Esophagus muscularis mucosa (tissue), 4 donors: ENCODE data around the gene RILPL1. TPM values are rescaled to one million over a fixed set of nuclear protein-coding genes. Genes with fewer than 3 reads are reported as not detected.

ENCODE experiments used
- DNase-seq: peaks from one replicate; pipeline ENCODE4 v3.0.0-alpha.2; 2017; ENCODE audit errors: extremely low spot score
- H3K27ac ChIP-seq, 4 donors: fragments of 200-600 bp; sonication (generic); replicated peaks in 1 of 4; 1 replicate in 3 of 4; 2 replicates in 1 of 4; pipeline ENCODE4 v1.5.1; 2016 to 2019; ENCODE audit warnings: mild to moderate bottlenecking in 1 of 4
- H3K27me3 ChIP-seq, 4 donors: fragments of 200-600 bp; sonication (generic); one replicate each; pipeline versions ENCODE4 v1.5.1 to v1.6.0; 2016 to 2019
- H3K36me3 ChIP-seq, 4 donors: fragments of 200-600 bp; sonication (generic); one replicate each; pipeline ENCODE4 v1.5.1; 2016 to 2019
- H3K4me1 ChIP-seq, 4 donors: fragments of 200-600 bp; sonication (generic); one replicate each; pipeline ENCODE4 v1.5.1; 2016 to 2019
- H3K4me3 ChIP-seq, 4 donors: fragments of 200-600 bp; sonication (generic); 1 replicate in 2 of 4; 2 replicates in 2 of 4; pipeline ENCODE4 v1.5.1; 2016 to 2019; ENCODE audit warnings: mild to moderate bottlenecking in 4 of 4, moderate library complexity in 1 of 4
- H3K9me3 ChIP-seq, 4 donors: fragments of 200-600 bp; sonication (generic); 1 replicate in 3 of 4; 2 replicates in 1 of 4; pipeline ENCODE4 v1.5.1; 2016 to 2019
- EP300 ChIP-seq: sonication (generic); formaldehyde crosslinking; IDR thresholded peaks from one replicate; pipeline ENCODE4 v1.6.1; 2017; ENCODE audit warnings: antibody characterized with exemption
- POLR2A ChIP-seq: fragments of 450-650 bp; IDR thresholded peaks from one replicate; pipeline ENCODE4 v1.6.1; 2017; ENCODE audit warnings: antibody characterized with exemption, moderate library complexity, mild to moderate bottlenecking, low read depth
- POLR2AphosphoS5 ChIP-seq, 2 donors: sonication (generic); formaldehyde crosslinking; IDR thresholded peaks; one replicate each; pipeline ENCODE4 v1.6.1; 2017; ENCODE audit warnings: antibody characterized with exemption in 2 of 2
- WGBS: methylation state at CpG from one replicate; pipeline ENCODE4 v1.1.5; 2018; 5-methylcytosine and 5-hydroxymethylcytosine counted together
- intact Hi-C: fragments of 100-400 bp; cut with DNase I; formaldehyde crosslinking; loops from one replicate; pipeline ENCODE4 v1.15.1; 2023
- total RNA-seq, 4 donors: library from RNA; depleted of rRNA; stranded (reverse); fragments of >200 nt; gene quantifications; one replicate each; pipeline versions ENCODE4 v1.1.0 to v1.2.1, GENCODE V29; 2016
- TF ChIP-seq, protein P1 (sequence below), 3 experiments: fragments of 200-600 bp in 2 of 3; fragments of 450-650 bp in 1 of 3; sonication (generic) in 2 of 3; IDR thresholded peaks; one replicate each; pipeline ENCODE4 v1.5.1; 2017 to 2019; ENCODE audit warnings: antibody characterized with exemption in 3 of 3, mild to moderate bottlenecking in 2 of 3, moderate library complexity in 1 of 3

Gene RILPL1
- total RNA-seq, 4 donors from 2014 or later, result 19.9 to 54.4 (median 38.4) TPM

DNA sequence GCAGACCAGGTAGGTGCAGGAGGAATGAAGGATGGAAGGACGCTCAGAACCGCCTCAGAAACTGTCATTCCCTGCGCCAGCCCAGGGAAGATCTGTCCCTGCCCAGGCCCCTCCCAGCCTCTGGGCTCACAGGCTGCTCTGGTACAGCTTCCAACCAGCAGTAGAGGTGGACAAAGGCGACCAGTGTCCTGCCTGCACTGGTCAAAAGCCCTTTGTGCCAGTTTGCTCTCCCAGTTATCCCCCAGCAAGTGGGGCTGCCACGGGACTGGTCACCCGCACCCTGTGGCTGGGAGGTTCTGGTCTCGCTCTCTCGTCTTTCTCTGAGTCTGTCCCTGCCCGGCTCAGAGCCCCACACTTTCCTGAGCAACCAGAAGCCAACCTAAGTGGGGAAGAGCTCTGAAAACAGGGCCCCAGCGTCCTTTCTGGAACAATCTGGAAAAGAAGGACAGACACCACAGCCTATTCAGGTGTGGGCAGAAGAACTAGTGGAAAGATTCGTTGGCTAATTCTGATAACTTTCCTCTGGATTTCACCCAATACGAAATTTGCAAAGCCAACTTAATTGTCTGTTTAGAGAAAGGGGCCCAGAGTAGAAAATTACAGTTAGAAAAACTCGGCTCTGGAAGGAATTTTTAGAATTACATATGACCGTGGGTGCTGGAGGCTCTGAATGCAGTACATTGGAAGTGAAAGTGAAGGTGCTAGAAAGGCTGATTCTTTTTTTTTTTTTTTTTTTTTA, 53.9 kb downstream of the RILPL1 start:
- Histone ChIP-seq H3K27ac (peak overlapping the region; percentile 15 to 58 (median 38)), H3K27me3 (no peaks in the 10 kb centered on the region), H3K9me3 (no peaks in the 10 kb centered on the region), H3K4me3 (peak overlapping the region in 1 of 4 donors; percentile 12), H3K36me3 (peaks cover 6 to 60% (median 41%) of the 10 kb centered on the region in 4 donors), H3K4me1 (peaks cover 7 to 30% (median 21%) of the 10 kb centered on the region in 4 donors)
- TF ChIP-seq POLR2AphosphoS5 (IDR thresholded peaks at IDR 0.05), result peak in 1 of 2 donors; percentile 29
- TF ChIP-seq, protein P1, sequence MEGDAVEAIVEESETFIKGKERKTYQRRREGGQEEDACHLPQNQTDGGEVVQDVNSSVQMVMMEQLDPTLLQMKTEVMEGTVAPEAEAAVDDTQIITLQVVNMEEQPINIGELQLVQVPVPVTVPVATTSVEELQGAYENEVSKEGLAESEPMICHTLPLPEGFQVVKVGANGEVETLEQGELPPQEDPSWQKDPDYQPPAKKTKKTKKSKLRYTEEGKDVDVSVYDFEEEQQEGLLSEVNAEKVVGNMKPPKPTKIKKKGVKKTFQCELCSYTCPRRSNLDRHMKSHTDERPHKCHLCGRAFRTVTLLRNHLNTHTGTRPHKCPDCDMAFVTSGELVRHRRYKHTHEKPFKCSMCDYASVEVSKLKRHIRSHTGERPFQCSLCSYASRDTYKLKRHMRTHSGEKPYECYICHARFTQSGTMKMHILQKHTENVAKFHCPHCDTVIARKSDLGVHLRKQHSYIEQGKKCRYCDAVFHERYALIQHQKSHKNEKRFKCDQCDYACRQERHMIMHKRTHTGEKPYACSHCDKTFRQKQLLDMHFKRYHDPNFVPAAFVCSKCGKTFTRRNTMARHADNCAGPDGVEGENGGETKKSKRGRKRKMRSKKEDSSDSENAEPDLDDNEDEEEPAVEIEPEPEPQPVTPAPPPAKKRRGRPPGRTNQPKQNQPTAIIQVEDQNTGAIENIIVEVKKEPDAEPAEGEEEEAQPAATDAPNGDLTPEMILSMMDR (IDR thresholded peaks at IDR 0.05), result no peak
- no peak for TF ChIP-seq EP300
- no peak for DNase-seq
- 75% methylated on average over 10 of the region's 14 CpGs for WGBS
- intact Hi-C loops, result no loop called here

DNA sequence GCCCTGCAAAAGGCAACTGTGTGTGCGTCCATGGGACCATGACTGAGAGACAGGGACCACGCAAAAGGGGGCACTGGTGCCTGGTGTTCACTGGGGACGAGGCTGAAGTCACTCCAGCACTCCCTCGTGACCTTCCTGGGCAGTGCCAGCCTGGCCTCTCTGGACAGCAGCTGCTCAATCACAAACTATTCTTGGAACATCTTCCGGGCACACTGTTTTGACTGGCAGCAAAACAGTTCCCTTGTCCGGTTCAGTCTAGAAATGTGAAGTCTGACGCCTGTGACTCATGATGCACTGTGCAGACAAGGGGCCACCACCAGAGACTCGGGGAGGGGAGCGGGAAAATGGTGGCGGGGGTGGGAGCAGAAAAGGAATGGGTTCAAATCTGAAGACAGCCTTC, 54.8 kb downstream of the RILPL1 start:
- peaks cover 13 to 31% (median 29%) of the 10 kb centered on the region in 4 donors for H3K4me1 ChIP-seq
- H3K9me3 ChIP-seq, result no peaks in the 10 kb centered on the region
- H3K4me3 ChIP-seq, result no peak overlapping the region
- H3K27ac ChIP-seq, result peak overlapping the region; percentile 15 to 58 (median 38)
- WGBS, result 73% methylated on average over 10 of the region's 10 CpGs
- H3K36me3 ChIP-seq, result peaks cover 3 to 54% (median 33%) of the 10 kb centered on the region in 4 donors
- intact Hi-C loops, result no loop called here
- no peak for TF ChIP-seq POLR2A
- TF ChIP-seq, protein P1 (IDR thresholded peaks at IDR 0.05), result no peak
- no peak for TF ChIP-seq EP300
- TF ChIP-seq POLR2AphosphoS5 (IDR thresholded peaks at IDR 0.05), result no peak
- no peaks in the 10 kb centered on the region for H3K27me3 ChIP-seq
- DNase-seq, result no peak

DNA sequence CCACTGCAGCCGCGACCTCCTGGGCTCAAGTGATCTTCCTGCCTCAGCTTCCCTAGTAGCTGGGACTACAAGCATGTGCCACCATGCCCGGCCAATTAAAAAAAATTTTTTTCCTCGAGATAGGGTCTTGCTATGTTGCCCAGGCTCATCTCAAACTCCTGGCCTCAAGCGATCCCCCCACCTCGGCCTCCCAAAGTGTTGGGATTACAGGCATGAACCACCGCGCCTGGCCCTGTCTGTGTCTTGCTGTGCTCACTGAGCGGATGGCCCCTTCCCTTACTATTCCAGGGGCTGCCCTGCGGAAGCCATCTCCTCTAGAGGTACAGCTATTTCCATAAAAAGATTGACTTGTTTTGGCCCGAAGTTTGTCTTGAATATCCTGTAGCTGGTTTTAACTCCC, 55.5 kb downstream of the RILPL1 start:
- Histone ChIP-seq H3K4me1 (peaks cover 13 to 32% (median 30%) of the 10 kb centered on the region in 4 donors), H3K4me3 (no peak overlapping the region), H3K27ac (peak overlapping the region in 2 of 4 donors; percentile 52 to 58), H3K36me3 (peaks cover 0 to 50% (median 30%) of the 10 kb centered on the region in 4 donors), H3K9me3 (no peaks in the 10 kb centered on the region), H3K27me3 (no peaks in the 10 kb centered on the region)
- 90% methylated on average over 10 of the region's 11 CpGs for WGBS
- TF ChIP-seq POLR2A (no peak), POLR2AphosphoS5 (IDR thresholded peaks at IDR 0.05) (no peak), EP300 (no peak)
- TF ChIP-seq, protein P1 (IDR thresholded peaks at IDR 0.05), result no peak
- intact Hi-C loops, result no loop called here
- no peak for DNase-seq

DNA sequence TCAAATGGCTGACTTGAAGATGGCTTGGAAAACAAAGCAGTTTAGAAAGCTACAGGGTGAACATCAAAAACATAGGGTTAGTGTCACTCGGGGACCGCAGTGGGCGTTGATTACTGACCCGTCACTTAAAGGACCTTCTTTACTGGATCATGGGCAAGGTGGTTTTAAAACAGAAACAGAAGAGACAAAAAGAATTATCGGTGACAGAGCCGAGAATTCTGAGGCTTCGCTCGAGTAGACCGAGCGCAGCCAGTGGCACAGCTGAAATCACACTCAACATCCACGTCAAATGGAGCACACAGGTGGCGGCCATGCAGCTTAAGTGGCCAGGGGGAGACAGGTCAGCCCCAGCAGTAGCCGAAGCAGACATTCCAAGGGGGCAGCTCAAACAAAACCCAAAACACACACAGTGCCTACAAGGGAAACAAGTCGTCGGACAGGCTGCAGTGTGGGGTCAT, 58.2 kb downstream of the RILPL1 start:
- H3K27ac ChIP-seq, result peak overlapping the region; percentile 33 to 62 (median 48)
- WGBS, result 85% methylated on average over 15 of the region's 15 CpGs

More for the DNA sequence above, 58.2 kb downstream of the RILPL1 start:
- no peak for TF ChIP-seq POLR2AphosphoS5 (IDR thresholded peaks at IDR 0.05)
- TF ChIP-seq, protein P1 (IDR thresholded peaks at IDR 0.05), result no peak
- no peak for TF ChIP-seq POLR2A
- no peak for TF ChIP-seq EP300
- Histone ChIP-seq H3K9me3 (no peaks in the 10 kb centered on the region), H3K36me3 (peaks cover 24 to 64% (median 49%) of the 10 kb centered on the region in 4 donors), H3K27me3 (no peaks in the 10 kb centered on the region), H3K4me3 (no peak overlapping the region), H3K4me1 (peaks cover 17 to 38% (median 32%) of the 10 kb centered on the region in 4 donors)
- no peak for DNase-seq
- intact Hi-C loops, result no loop called here
